Right lobe of liver (tissue), 6 donors: ENCODE measurements around the gene SBF2. TPM values are rescaled to one million over a fixed set of nuclear protein-coding genes. Genes with fewer than 3 reads are reported as not detected.

ENCODE experiments used
- ATAC-seq, 4 donors: fragments of 200-7000 bp; cut with Tn5 transposase; one replicate each; pipeline ENCODE4 v1.9.1; 2020; ENCODE audit warnings: mild to moderate bottlenecking in 4 of 4, moderate library complexity in 4 of 4
- DNase-seq, 3 donors: peaks; one replicate each; pipeline ENCODE4 v3.0.0-alpha.2; 2020
- H3K27ac ChIP-seq, 3 donors: fragments of 200-600 bp; one replicate each; pipeline ENCODE4 v1.8.0; 2022
- H3K27me3 ChIP-seq, 2 donors: fragments of 200-600 bp; one replicate each; pipeline ENCODE4 v1.8.0; 2022
- H3K36me3 ChIP-seq, 4 donors: fragments of 200-600 bp; sonication (generic) in 1 of 4; one replicate each; pipeline versions ENCODE4 v1.5.1 to v1.8.0; 2017 to 2022; ENCODE audit warnings: control low read depth in 1 of 4
- H3K4me1 ChIP-seq, 4 donors: fragments of 200-600 bp; sonication (generic) in 1 of 4; one replicate each; pipeline versions ENCODE4 v1.5.1 to v1.8.0; 2017 to 2022; ENCODE audit warnings: control low read depth in 1 of 4
- H3K4me3 ChIP-seq, 3 donors: fragments of 200-600 bp; one replicate each; pipeline ENCODE4 v1.8.0; 2022
- H3K9me3 ChIP-seq, 4 donors: fragments of 200-600 bp; sonication (generic) in 1 of 4; one replicate each; pipeline versions ENCODE4 v1.5.1 to v1.8.0; 2017 to 2022; ENCODE audit warnings: control low read depth in 1 of 4
- CTCF ChIP-seq, 4 donors: fragments of 200-600 bp in 3 of 4; fragments of 450-650 bp in 1 of 4; IDR thresholded peaks; one replicate each; pipeline versions ENCODE4 v1.5.1 to v1.8.0; 2016 to 2022; ENCODE audit warnings: antibody characterized with exemption in 4 of 4, mild to moderate bottlenecking in 2 of 4
- POLR2A ChIP-seq: fragments of 450-650 bp; IDR thresholded peaks from one replicate; pipeline ENCODE4 v1.6.1; 2017; ENCODE audit warnings: antibody characterized with exemption, mild to moderate bottlenecking
- WGBS: methylation state at CpG from one replicate; pipeline ENCODE4 v1.1.6; 2018; ENCODE audit warnings: low coverage, low lambda C conversion rate; ENCODE audit not compliant: insufficient coverage; ENCODE audit errors: missing lambda C conversion rate; 5-methylcytosine and 5-hydroxymethylcytosine counted together
- intact Hi-C, 2 donors: fragments of 100-400 bp; cut with DNase I; formaldehyde crosslinking; loops; one replicate each; pipeline versions ENCODE4 v1.11.2 to v1.14.1; 2022
- total RNA-seq, 6 experiments: library from RNA; depleted of rRNA in 2 of 6; stranded (reverse); fragments of >200 nt in 2 of 6; fragmentation: NEBNext Ultra II Directional in 3 of 6; extraction: Animal tissue kit (Norgen Biotek cat#: 25700) in 3 of 6; gene quantifications; one replicate each; pipeline versions ENCODE4 v1.1.0 to v1.2.4, GENCODE V29; 2016 to 2023
- donor health status: DM: no; HTN: yes; CAD: no.
- donor health status: DM: no; HTN: no; CAD: no.
- donor health status: DM: no; HTN: no; CAD: no.
- donor health status: DM: no; HTN: yes; CAD: no.
- donor health status: DM: no; HTN: yes; CAD: no.

SBF2 gene
- total RNA-seq, 6 experiments from 2014 or later = 13.7 to 28.4 (median 21.3) TPM

DNA sequence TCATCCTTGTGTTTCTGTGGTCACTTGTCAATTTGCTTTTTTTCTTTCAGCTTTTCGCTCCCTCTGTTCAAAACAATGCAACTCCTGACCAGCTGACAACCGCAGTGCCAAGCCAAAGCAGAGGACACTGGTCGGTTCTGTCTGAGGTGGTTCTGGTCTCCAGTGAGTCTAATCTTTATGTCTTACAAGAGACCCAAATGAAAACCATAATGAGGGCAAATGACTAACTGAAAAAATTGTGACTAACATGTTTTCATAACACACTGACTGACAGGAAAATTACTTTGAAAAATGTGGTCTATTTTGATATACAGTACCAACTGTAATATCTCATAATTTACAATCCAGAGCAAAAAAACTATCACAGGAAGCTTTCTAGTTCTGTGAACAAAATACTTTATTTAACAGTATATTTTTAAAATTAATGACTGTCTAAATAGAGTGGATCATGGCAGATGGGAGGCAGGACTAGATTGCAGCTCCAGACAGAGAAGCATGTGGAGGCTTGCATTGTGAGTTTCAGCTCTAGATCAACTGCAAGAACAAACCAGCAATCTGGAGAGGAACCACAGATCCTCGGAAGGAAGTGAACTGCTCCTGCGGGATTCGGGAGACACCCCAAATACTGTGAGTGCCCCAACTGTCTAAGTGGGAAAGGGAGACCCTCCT, 311.8 kb downstream of the SBF2 start:
- TF ChIP-seq CTCF (IDR thresholded peaks at IDR 0.05) (no peak), POLR2A (no peak)
- no peaks in the 10 kb centered on the region for H3K9me3 ChIP-seq
- WGBS = 56% methylated on average over 5 of the region's 6 CpGs
- H3K27ac ChIP-seq = no peak overlapping the region
- intact Hi-C loops = no loop called here
- H3K4me1 ChIP-seq = no peaks in the 10 kb centered on the region
- no peaks in the 10 kb centered on the region for H3K27me3 ChIP-seq
- ATAC-seq (no peak), DNase-seq (no peak)
- H3K4me3 ChIP-seq = no peak overlapping the region
- H3K36me3 ChIP-seq = no peaks in the 10 kb centered on the region

GRCh38 chr11:9980931-9981330, 313.1 kb downstream of the SBF2 start:
- H3K4me3 ChIP-seq = no peak overlapping the region
- H3K36me3 ChIP-seq = no peaks in the 10 kb centered on the region
- no peak for TF ChIP-seq POLR2A
- TF ChIP-seq CTCF (IDR thresholded peaks at IDR 0.05) = no peak
- no peaks in the 10 kb centered on the region for H3K4me1 ChIP-seq
- no peaks in the 10 kb centered on the region for H3K27me3 ChIP-seq
- DNase-seq (no peak), ATAC-seq (no peak)
- H3K9me3 ChIP-seq = no peaks in the 10 kb centered on the region
- H3K27ac ChIP-seq = no peak overlapping the region
- no CpG with 5 or more reads among the region's 1 CpG for WGBS
- intact Hi-C loops = no loop called here

DNA sequence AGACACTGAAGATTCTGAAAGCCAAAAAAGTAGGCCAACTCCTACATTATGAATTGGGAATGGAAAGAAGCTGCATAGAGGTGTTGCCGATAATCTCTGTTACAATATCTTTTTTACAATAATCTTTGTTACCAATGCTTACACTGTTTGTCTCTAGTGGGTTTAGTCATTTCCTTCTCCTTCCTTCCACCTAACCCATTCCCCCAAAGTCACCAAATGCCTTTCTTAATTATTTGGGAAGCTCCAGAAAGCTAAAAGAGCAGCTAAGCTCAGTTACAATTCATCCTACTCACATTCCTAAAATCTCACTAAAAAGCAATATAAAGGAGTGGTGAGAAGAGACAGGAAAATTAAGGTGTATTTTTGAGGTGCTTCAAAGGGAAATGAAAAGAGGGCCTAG, 316.5 kb downstream of the SBF2 start:
- intact Hi-C loops = loop anchor here in 1 of 2 donors (10.0 kb wide), 1 partner anchor 223 kb away; no protein-coding TSS in a partner anchor
- ATAC-seq = no peak
- 67% methylated on average over 1 of the region's 1 CpG for WGBS
- Histone ChIP-seq H3K4me1 (no peaks in the 10 kb centered on the region), H3K27ac (no peak overlapping the region), H3K9me3 (no peaks in the 10 kb centered on the region), H3K27me3 (no peaks in the 10 kb centered on the region), H3K36me3 (no peaks in the 10 kb centered on the region), H3K4me3 (no peak overlapping the region)
- no peak for DNase-seq
- TF ChIP-seq CTCF (IDR thresholded peaks at IDR 0.05) (no peak), POLR2A (no peak)

DNA sequence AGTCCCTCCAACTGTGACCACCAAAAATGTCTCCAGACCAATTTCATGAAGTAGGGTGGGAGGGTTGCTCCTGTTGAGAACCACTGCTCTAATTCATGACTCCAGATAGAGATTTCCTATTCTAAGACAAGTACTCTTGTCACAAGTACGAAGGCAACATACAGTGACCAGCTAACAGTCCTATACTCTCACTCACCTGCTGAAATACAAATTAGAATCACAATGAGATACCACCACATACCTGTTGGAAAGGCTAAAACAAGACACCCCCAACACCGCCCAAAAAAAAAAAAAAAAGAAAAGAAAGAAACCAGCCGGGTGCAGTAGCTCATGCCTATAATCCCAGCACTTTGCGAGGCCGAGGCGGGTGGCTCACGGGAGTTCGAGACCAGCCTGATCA, 319.6 kb downstream of the SBF2 start:
- WGBS = 85% methylated on average over 7 of the region's 8 CpGs
- TF ChIP-seq CTCF (IDR thresholded peaks at IDR 0.05) (no peak), POLR2A (no peak)

More for the DNA sequence above, 319.6 kb downstream of the SBF2 start:
- Histone ChIP-seq H3K4me1 (no peaks in the 10 kb centered on the region), H3K4me3 (no peak overlapping the region), H3K27me3 (no peaks in the 10 kb centered on the region), H3K27ac (no peak overlapping the region), H3K9me3 (no peaks in the 10 kb centered on the region), H3K36me3 (no peaks in the 10 kb centered on the region)
- intact Hi-C loops = loop anchor here in 1 of 2 donors (10.0 kb wide), 1 partner anchor 220 kb away; no protein-coding TSS in a partner anchor
- ATAC-seq = no peak
- no peak for DNase-seq
